ENCODE measurements around the gene KIAA0513. TPM values are rescaled to one million over a fixed set of nuclear protein-coding genes. Genes with fewer than 3 reads are reported as not detected.
A peak's percentile ranks its signal among the peaks of the same experiment; 100 is the strongest.

Gene KIAA0513
- total RNA-seq, 1 experiment from 2014 or later, result 7.8 TPM

DNA sequence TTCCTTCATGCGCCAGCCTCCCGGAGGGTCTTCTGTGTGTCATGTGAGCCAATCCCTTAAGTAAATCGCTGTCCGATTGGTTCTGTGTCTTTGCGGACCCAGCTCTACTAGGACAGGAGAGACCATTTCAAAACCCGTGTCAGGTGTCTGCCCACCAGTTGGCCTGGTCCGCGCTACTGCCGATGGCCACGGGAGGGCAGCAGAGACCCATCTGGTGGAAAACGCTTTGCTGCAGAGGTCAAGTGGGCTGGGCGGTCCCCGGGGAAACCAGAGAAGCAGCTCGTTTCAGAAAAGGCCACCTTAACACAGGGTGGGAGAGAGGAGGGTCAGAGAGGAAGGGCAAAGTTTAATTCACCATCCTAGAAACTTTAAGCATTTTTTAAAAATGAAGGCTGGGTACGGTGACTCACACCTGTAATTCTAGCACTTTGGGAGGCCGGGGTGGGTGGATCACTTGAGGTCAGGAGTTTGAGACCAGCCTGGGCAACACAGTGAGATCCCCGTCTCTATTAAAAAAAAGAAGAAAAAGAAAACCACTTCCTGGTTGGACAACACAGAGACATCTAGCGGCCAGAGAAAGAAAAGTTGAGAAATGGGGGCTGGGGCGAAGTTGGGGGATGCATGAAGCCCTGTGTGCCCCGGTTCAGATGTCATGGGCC, 87.4 kb downstream of the KIAA0513 start (continued):
- TF ChIP-seq, protein P1, sequence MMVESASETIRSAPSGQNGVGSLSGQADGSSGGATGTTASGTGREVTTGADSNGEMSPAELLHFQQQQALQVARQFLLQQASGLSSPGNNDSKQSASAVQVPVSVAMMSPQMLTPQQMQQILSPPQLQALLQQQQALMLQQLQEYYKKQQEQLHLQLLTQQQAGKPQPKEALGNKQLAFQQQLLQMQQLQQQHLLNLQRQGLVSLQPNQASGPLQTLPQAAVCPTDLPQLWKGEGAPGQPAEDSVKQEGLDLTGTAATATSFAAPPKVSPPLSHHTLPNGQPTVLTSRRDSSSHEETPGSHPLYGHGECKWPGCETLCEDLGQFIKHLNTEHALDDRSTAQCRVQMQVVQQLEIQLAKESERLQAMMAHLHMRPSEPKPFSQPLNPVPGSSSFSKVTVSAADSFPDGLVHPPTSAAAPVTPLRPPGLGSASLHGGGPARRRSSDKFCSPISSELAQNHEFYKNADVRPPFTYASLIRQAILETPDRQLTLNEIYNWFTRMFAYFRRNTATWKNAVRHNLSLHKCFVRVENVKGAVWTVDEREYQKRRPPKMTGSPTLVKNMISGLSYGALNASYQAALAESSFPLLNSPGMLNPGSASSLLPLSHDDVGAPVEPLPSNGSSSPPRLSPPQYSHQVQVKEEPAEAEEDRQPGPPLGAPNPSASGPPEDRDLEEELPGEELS (CRISPR knock-in tag; IDR thresholded peaks at IDR 0.05), result no peak
- TF ChIP-seq ZNF263 (CRISPR knock-in tag; IDR thresholded peaks at IDR 0.05; ENCODE audit: low read depth) (no peak), ZNF396 (CRISPR knock-in tag; IDR thresholded peaks at IDR 0.05; ENCODE audit: borderline replicate concordance) (peak; percentile 72; the same call in 1 of the 2 replicates), TEAD1 (CRISPR knock-in tag; IDR thresholded peaks at IDR 0.05) (no peak), GABPB1 (CRISPR knock-in tag; IDR thresholded peaks at IDR 0.05) (0 out of 2 replicates have a peak, but pooled peaks have one; percentile 21), NFYB (CRISPR knock-in tag; conservative IDR thresholded peaks at IDR 0.05; ENCODE audit: low read depth) (no peak), ZNF232 (CRISPR knock-in tag; IDR thresholded peaks at IDR 0.05) (no peak), CREB1 (CRISPR knock-in tag; IDR thresholded peaks at IDR 0.05) (no peak), HMGA2 (CRISPR knock-in tag; IDR thresholded peaks at IDR 0.05) (no peak), GTF2I (CRISPR knock-in tag; conservative IDR thresholded peaks at IDR 0.05) (peak; percentile 98), NFATC4 (CRISPR knock-in tag; IDR thresholded peaks at IDR 0.05) (no peak), GRHL2 (CRISPR knock-in tag; IDR thresholded peaks at IDR 0.05; ENCODE audit: insufficient replicate concordance, severe bottlenecking) (no peak), ELF4 (CRISPR knock-in tag; IDR thresholded peaks at IDR 0.05; ENCODE audit: low read depth) (no peak), TCF7 (CRISPR knock-in tag; IDR thresholded peaks at IDR 0.05; ENCODE audit: low read depth) (no peak), ATF1 (CRISPR knock-in tag; IDR thresholded peaks at IDR 0.05) (no peak)
- TF ChIP-seq, protein P2, sequence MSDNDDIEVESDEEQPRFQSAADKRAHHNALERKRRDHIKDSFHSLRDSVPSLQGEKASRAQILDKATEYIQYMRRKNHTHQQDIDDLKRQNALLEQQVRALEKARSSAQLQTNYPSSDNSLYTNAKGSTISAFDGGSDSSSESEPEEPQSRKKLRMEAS (CRISPR knock-in tag; IDR thresholded peaks at IDR 0.05), result no peak
- TF ChIP-seq, protein P3, sequence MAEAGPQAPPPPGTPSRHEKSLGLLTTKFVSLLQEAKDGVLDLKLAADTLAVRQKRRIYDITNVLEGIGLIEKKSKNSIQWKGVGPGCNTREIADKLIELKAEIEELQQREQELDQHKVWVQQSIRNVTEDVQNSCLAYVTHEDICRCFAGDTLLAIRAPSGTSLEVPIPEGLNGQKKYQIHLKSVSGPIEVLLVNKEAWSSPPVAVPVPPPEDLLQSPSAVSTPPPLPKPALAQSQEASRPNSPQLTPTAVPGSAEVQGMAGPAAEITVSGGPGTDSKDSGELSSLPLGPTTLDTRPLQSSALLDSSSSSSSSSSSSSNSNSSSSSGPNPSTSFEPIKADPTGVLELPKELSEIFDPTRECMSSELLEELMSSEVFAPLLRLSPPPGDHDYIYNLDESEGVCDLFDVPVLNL (CRISPR knock-in tag; IDR thresholded peaks at IDR 0.05; ENCODE audit: borderline replicate concordance, low read depth), result no peak
- TF ChIP-seq, protein P4, sequence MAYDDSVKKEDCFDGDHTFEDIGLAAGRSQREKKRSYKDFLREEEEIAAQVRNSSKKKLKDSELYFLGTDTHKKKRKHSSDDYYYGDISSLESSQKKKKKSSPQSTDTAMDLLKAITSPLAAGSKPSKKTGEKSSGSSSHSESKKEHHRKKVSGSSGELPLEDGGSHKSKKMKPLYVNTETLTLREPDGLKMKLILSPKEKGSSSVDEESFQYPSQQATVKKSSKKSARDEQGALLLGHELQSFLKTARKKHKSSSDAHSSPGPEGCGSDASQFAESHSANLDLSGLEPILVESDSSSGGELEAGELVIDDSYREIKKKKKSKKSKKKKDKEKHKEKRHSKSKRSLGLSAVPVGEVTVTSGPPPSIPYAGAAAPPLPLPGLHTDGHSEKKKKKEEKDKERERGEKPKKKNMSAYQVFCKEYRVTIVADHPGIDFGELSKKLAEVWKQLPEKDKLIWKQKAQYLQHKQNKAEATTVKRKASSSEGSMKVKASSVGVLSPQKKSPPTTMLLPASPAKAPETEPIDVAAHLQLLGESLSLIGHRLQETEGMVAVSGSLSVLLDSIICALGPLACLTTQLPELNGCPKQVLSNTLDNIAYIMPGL (CRISPR knock-in tag; IDR thresholded peaks at IDR 0.05), result no peak
- TF ChIP-seq, protein P5, sequence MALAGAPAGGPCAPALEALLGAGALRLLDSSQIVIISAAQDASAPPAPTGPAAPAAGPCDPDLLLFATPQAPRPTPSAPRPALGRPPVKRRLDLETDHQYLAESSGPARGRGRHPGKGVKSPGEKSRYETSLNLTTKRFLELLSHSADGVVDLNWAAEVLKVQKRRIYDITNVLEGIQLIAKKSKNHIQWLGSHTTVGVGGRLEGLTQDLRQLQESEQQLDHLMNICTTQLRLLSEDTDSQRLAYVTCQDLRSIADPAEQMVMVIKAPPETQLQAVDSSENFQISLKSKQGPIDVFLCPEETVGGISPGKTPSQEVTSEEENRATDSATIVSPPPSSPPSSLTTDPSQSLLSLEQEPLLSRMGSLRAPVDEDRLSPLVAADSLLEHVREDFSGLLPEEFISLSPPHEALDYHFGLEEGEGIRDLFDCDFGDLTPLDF (CRISPR knock-in tag; IDR thresholded peaks at IDR 0.05), result no peak
- TF ChIP-seq, protein P6, sequence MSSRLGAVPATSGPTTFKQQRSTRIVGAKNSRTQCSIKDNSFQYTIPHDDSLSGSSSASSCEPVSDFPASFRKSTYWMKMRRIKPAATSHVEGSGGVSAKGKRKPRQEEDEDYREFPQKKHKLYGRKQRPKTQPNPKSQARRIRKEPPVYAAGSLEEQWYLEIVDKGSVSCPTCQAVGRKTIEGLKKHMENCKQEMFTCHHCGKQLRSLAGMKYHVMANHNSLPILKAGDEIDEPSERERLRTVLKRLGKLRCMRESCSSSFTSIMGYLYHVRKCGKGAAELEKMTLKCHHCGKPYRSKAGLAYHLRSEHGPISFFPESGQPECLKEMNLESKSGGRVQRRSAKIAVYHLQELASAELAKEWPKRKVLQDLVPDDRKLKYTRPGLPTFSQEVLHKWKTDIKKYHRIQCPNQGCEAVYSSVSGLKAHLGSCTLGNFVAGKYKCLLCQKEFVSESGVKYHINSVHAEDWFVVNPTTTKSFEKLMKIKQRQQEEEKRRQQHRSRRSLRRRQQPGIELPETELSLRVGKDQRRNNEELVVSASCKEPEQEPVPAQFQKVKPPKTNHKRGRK (CRISPR knock-in tag; IDR thresholded peaks at IDR 0.05; ENCODE audit: borderline replicate concordance), result no peak
- TF ChIP-seq, protein P7, sequence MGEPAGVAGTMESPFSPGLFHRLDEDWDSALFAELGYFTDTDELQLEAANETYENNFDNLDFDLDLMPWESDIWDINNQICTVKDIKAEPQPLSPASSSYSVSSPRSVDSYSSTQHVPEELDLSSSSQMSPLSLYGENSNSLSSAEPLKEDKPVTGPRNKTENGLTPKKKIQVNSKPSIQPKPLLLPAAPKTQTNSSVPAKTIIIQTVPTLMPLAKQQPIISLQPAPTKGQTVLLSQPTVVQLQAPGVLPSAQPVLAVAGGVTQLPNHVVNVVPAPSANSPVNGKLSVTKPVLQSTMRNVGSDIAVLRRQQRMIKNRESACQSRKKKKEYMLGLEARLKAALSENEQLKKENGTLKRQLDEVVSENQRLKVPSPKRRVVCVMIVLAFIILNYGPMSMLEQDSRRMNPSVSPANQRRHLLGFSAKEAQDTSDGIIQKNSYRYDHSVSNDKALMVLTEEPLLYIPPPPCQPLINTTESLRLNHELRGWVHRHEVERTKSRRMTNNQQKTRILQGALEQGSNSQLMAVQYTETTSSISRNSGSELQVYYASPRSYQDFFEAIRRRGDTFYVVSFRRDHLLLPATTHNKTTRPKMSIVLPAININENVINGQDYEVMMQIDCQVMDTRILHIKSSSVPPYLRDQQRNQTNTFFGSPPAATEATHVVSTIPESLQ (CRISPR knock-in tag; IDR thresholded peaks at IDR 0.05), result no peak
- TF ChIP-seq, protein P8, sequence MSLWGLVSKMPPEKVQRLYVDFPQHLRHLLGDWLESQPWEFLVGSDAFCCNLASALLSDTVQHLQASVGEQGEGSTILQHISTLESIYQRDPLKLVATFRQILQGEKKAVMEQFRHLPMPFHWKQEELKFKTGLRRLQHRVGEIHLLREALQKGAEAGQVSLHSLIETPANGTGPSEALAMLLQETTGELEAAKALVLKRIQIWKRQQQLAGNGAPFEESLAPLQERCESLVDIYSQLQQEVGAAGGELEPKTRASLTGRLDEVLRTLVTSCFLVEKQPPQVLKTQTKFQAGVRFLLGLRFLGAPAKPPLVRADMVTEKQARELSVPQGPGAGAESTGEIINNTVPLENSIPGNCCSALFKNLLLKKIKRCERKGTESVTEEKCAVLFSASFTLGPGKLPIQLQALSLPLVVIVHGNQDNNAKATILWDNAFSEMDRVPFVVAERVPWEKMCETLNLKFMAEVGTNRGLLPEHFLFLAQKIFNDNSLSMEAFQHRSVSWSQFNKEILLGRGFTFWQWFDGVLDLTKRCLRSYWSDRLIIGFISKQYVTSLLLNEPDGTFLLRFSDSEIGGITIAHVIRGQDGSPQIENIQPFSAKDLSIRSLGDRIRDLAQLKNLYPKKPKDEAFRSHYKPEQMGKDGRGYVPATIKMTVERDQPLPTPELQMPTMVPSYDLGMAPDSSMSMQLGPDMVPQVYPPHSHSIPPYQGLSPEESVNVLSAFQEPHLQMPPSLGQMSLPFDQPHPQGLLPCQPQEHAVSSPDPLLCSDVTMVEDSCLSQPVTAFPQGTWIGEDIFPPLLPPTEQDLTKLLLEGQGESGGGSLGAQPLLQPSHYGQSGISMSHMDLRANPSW (CRISPR knock-in tag; conservative IDR thresholded peaks at IDR 0.05; ENCODE audit: low read depth), result no peak
- TF ChIP-seq, protein P9, sequence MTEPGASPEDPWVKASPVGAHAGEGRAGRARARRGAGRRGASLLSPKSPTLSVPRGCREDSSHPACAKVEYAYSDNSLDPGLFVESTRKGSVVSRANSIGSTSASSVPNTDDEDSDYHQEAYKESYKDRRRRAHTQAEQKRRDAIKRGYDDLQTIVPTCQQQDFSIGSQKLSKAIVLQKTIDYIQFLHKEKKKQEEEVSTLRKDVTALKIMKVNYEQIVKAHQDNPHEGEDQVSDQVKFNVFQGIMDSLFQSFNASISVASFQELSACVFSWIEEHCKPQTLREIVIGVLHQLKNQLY (CRISPR knock-in tag; IDR thresholded peaks at IDR 0.05), result no peak
- TF ChIP-seq, protein P10, sequence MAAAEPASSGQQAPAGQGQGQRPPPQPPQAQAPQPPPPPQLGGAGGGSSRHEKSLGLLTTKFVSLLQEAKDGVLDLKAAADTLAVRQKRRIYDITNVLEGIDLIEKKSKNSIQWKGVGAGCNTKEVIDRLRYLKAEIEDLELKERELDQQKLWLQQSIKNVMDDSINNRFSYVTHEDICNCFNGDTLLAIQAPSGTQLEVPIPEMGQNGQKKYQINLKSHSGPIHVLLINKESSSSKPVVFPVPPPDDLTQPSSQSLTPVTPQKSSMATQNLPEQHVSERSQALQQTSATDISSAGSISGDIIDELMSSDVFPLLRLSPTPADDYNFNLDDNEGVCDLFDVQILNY (CRISPR knock-in tag; IDR thresholded peaks at IDR 0.05), result no peak

Data from WTC11 (cell line).